Measurements from ENCODE around the gene NAP1L5.

GRCh38 chr4:88697141-88697540 is 488 bp downstream of the NAP1L5 start:
- no peak for TF ChIP-seq CTCF (IDR thresholded peaks at IDR 0.05; ENCODE audit: low read depth, low read length)
- TF ChIP-seq EZH2phosphoT487 (IDR thresholded peaks at IDR 0.05; ENCODE audit: low read depth), result no peak

All from OCI-LY3 (cell line).